Measurements from ENCODE around the gene ZFP82. TPM values are rescaled to one million over a fixed set of nuclear protein-coding genes. Genes with fewer than 3 reads are reported as not detected.

Gene ZFP82
- total RNA-seq, 1 donor from 2014 or later: 6.9 TPM

GRCh38 chr19:36373638-36374156, 44.7 kb downstream of the ZFP82 start:
- no peak for DNase-seq (ENCODE audit: low spot score)

GRCh38 chr19:36371886-36372285, 46.6 kb downstream of the ZFP82 start:
- no peak for DNase-seq (ENCODE audit: low spot score)

- DNase-seq (ENCODE audit: low spot score): no peak
Observed at GRCh38 chr19:36363845-36364244, 54.6 kb downstream of the ZFP82 start.

Other genes with a start within 250 kb of the ZFP82 start
- 5.3 TPM for gene ZNF565, start 204.0 kb downstream of the ZFP82 start, total RNA-seq
- 40.2 TPM for gene ZNF146, start 203.5 kb downstream of the ZFP82 start, total RNA-seq
- 12.0 TPM for gene ZFP14, start 39.4 kb downstream of the ZFP82 start, total RNA-seq
- gene ZNF566, start 70.9 kb upstream of the ZFP82 start, total RNA-seq: 11.4 TPM
- 16.6 TPM for gene ZNF260, start 109.6 kb upstream of the ZFP82 start, total RNA-seq
- 14.2 TPM for gene ZNF529, start 154.6 kb upstream of the ZFP82 start, total RNA-seq
- 8.4 TPM for gene ZNF382, start 186.7 kb upstream of the ZFP82 start, total RNA-seq
- 10.2 TPM for gene ZNF461, start 248.2 kb upstream of the ZFP82 start, total RNA-seq